ENCODE results near the gene RHAG. TPM values are rescaled to one million over a fixed set of nuclear protein-coding genes. Genes with fewer than 3 reads are reported as not detected.

RHAG gene
- 0.03 TPM for polyA plus RNA-seq (2013, experiment 1 of 2)
- polyA plus RNA-seq (2013, experiment 2 of 2): 0.01 TPM

DNA sequence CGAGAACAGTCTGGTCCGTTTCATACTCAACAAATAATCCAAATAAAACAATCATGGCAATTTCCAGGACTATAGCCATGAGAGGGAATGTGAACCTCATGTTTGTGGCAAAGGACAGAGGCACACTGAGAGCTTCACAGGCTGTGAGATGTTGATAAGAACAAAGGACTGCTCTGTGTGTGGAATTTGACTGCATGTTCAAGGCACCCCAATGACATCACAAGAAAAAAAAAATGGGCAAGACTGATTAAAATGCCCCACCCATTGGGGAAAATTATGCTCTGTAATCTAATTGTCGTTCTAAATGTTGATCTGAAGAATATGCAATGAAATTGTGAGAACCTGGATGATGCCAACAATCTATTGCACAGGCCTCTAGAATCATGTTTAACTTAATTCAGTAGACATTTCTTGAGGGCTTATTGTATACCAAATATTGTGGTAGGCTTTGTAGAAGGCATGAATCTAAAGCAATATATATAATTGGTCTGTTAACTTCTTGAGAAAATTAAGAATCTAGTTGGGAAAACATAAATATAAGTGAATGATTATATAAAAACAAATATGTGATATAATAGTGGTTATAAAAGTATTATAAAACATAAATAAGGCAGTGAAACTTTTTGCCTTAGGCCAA is at the start of gene RHAG:
Gene RHAG, minus strand, starts transcription at position 127 of the 637 bp plus-strand sequence. Its CDS starts 27 bp downstream, at position 100.
- no CpG with 5 or more reads among the region's 3 CpGs for WGBS, 2 donors (ENCODE audit: extremely low coverage in 2 of 2, insufficient read length in 2 of 2, insufficient replicate concordance in 1 of 2)
- Histone ChIP-seq H3K27ac (replicated peaks; ENCODE audit: low read length) (no peak within 1 kb of the TSS), H3K4ac (ENCODE audit: low read length) (no peak within 1 kb of the TSS), H3K4me3 (ENCODE audit: low read length in 2 of 2) (no peak within 1 kb of the TSS), H3K23ac (ENCODE audit: low read depth, low read length, poor library complexity) (no peak within 1 kb of the TSS), H2BK120ac (ENCODE audit: low read depth, low read length) (no peak within 1 kb of the TSS), H3K4me2 (ENCODE audit: insufficient read depth, low read length, poor library complexity, severe bottlenecking) (no peak within 1 kb of the TSS), H3K79me1 (ENCODE audit: low read depth, low read length) (no peaks in the 10 kb centered on the region), H2BK12ac (ENCODE audit: low read length) (no peak within 1 kb of the TSS), H2AFZ (ENCODE audit: low read length) (no peak within 1 kb of the TSS), H3K36me3 (replicated peaks in 1 of 2; ENCODE audit: control insufficient read depth in 2 of 2, insufficient read depth in 2 of 2, low read length in 2 of 2) (no peaks in the 10 kb centered on the region), H3K9ac (ENCODE audit: low read depth, low read length, poor library complexity) (no peak within 1 kb of the TSS), H2BK15ac (ENCODE audit: low read length) (no peak within 1 kb of the TSS), H3K18ac (ENCODE audit: low read length) (no peak within 1 kb of the TSS), H3K9me3 (replicated peaks in 1 of 2; ENCODE audit: control insufficient read depth in 2 of 2, insufficient read depth in 1 of 2, low read depth in 1 of 2, low read length in 2 of 2) (no peaks in the 10 kb centered on the region), H4K8ac (ENCODE audit: low read depth, low read length) (no peak within 1 kb of the TSS), H4K91ac (ENCODE audit: low read depth, low read length, poor library complexity) (no peak within 1 kb of the TSS), H3K14ac (ENCODE audit: low read length) (no peak within 1 kb of the TSS), H2BK5ac (ENCODE audit: low read length) (no peak within 1 kb of the TSS), H3K27me3 (ENCODE audit: control insufficient read depth in 3 of 3, insufficient read depth in 3 of 3, low read depth in 1 of 3, low read length in 3 of 3) (no peaks in the 10 kb centered on the region), H2AK5ac (ENCODE audit: low read depth, low read length) (no peak within 1 kb of the TSS), H3K4me1 (ENCODE audit: control insufficient read depth in 2 of 2, insufficient read depth in 1 of 2, low read depth in 1 of 2, low read length in 2 of 2) (no peaks in the 10 kb centered on the region)
- no peak for DNase-seq (ENCODE audit: low spot score)

DNA sequence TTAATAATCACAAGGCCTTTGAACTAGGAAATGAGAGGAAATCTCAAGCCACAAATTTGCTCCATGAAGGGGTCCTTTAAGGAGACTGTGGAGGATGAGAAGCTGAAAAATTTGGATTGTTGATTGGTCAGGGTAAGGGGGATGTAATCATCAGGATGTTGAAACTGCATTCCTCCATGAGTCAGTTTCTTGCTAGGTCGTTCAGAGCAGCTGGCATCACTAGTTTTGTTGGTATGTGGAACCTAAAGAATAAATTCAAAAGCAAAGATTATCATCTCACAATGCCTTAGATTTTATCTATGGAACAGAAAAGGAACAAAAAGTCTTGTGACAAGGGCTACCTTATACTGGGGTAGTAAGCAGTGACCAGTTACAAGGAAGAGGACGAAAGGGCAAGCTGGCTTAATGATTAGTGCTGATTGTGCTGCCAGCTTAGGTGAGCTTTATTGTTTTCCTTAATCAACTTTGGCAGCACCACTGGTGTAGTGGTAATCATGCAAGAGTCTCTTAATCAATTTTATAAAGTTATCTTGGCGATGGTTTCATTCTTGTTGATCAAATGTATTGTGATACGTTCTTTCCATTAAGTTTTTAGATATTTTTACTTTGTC is 40.1 kb upstream of the RHAG start:
- Histone ChIP-seq H3K4ac (ENCODE audit: low read length) (no peak overlapping the region), H3K23ac (ENCODE audit: low read depth, low read length, poor library complexity) (no peak overlapping the region), H3K9ac (ENCODE audit: low read depth, low read length, poor library complexity) (no peak overlapping the region), H2BK12ac (ENCODE audit: low read length) (no peak overlapping the region), H3K4me3 (ENCODE audit: low read length in 2 of 2) (no peak overlapping the region), H2AFZ (ENCODE audit: low read length) (no peak overlapping the region), H2BK120ac (ENCODE audit: low read depth, low read length) (no peak overlapping the region), H3K27me3 (ENCODE audit: control insufficient read depth in 3 of 3, insufficient read depth in 3 of 3, low read depth in 1 of 3, low read length in 3 of 3) (no peaks in the 10 kb centered on the region), H3K79me1 (ENCODE audit: low read depth, low read length) (no peaks in the 10 kb centered on the region), H2BK5ac (ENCODE audit: low read length) (no peak overlapping the region), H2BK15ac (ENCODE audit: low read length) (no peak overlapping the region), H4K91ac (ENCODE audit: low read depth, low read length, poor library complexity) (no peak overlapping the region), H3K14ac (ENCODE audit: low read length) (no peak overlapping the region), H3K4me2 (ENCODE audit: insufficient read depth, low read length, poor library complexity, severe bottlenecking) (no peak overlapping the region), H4K8ac (ENCODE audit: low read depth, low read length) (no peak overlapping the region), H2AK5ac (ENCODE audit: low read depth, low read length) (no peak overlapping the region), H3K27ac (replicated peaks; ENCODE audit: low read length) (no peak overlapping the region), H3K9me3 (replicated peaks in 1 of 2; ENCODE audit: control insufficient read depth in 2 of 2, insufficient read depth in 1 of 2, low read depth in 1 of 2, low read length in 2 of 2) (no peaks in the 10 kb centered on the region), H3K18ac (ENCODE audit: low read length) (no peak overlapping the region), H3K4me1 (ENCODE audit: control insufficient read depth in 2 of 2, insufficient read depth in 1 of 2, low read depth in 1 of 2, low read length in 2 of 2) (no peaks in the 10 kb centered on the region), H3K36me3 (replicated peaks in 1 of 2; ENCODE audit: control insufficient read depth in 2 of 2, insufficient read depth in 2 of 2, low read length in 2 of 2) (no peaks in the 10 kb centered on the region)
- DNase-seq (ENCODE audit: low spot score): no peak
- no CpG with 5 or more reads among the region's 4 CpGs for WGBS, 2 donors (ENCODE audit: extremely low coverage in 2 of 2, insufficient read length in 2 of 2, insufficient replicate concordance in 1 of 2)

DNA sequence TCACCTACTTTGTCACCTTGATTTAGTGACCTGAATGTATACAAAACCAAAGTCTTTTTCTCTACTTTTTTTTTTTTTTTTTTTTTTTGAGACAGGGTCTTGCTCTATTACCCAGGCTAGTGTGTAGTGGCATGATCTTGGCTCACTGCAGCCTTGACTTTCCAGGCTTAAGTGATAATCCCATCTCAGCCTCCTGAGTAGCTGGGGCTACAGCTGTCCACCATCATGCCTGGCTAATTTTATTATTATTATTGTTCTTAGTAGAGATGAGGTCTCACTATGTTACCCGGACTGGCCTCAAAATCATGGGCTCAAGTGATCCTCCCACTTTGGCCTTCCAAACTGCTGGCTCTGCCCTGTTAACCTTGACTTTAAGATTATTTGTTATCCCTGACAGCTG is 39.2 kb upstream of the RHAG start:
- Histone ChIP-seq H3K36me3 (replicated peaks in 1 of 2; ENCODE audit: control insufficient read depth in 2 of 2, insufficient read depth in 2 of 2, low read length in 2 of 2) (no peaks in the 10 kb centered on the region), H4K91ac (ENCODE audit: low read depth, low read length, poor library complexity) (no peak overlapping the region), H3K4me2 (ENCODE audit: insufficient read depth, low read length, poor library complexity, severe bottlenecking) (no peak overlapping the region), H3K4me1 (ENCODE audit: control insufficient read depth in 2 of 2, insufficient read depth in 1 of 2, low read depth in 1 of 2, low read length in 2 of 2) (no peaks in the 10 kb centered on the region), H3K23ac (ENCODE audit: low read depth, low read length, poor library complexity) (no peak overlapping the region), H3K4me3 (ENCODE audit: low read length in 2 of 2) (no peak overlapping the region), H3K18ac (ENCODE audit: low read length) (no peak overlapping the region), H3K79me1 (ENCODE audit: low read depth, low read length) (no peaks in the 10 kb centered on the region), H3K9me3 (replicated peaks in 1 of 2; ENCODE audit: control insufficient read depth in 2 of 2, insufficient read depth in 1 of 2, low read depth in 1 of 2, low read length in 2 of 2) (no peaks in the 10 kb centered on the region), H3K27ac (replicated peaks; ENCODE audit: low read length) (no peak overlapping the region), H3K4ac (ENCODE audit: low read length) (no peak overlapping the region), H3K27me3 (ENCODE audit: control insufficient read depth in 3 of 3, insufficient read depth in 3 of 3, low read depth in 1 of 3, low read length in 3 of 3) (no peaks in the 10 kb centered on the region), H4K8ac (ENCODE audit: low read depth, low read length) (no peak overlapping the region), H3K14ac (ENCODE audit: low read length) (no peak overlapping the region), H2BK12ac (ENCODE audit: low read length) (no peak overlapping the region), H2BK5ac (ENCODE audit: low read length) (no peak overlapping the region), H2BK120ac (ENCODE audit: low read depth, low read length) (no peak overlapping the region), H2BK15ac (ENCODE audit: low read length) (no peak overlapping the region), H2AK5ac (ENCODE audit: low read depth, low read length) (no peak overlapping the region), H3K9ac (ENCODE audit: low read depth, low read length, poor library complexity) (no peak overlapping the region), H2AFZ (ENCODE audit: low read length) (no peak overlapping the region)
- no peak for DNase-seq (ENCODE audit: low spot score)
- no CpG with 5 or more reads among the region's 1 CpG for WGBS, 2 donors (ENCODE audit: extremely low coverage in 2 of 2, insufficient read length in 2 of 2, insufficient replicate concordance in 1 of 2)

GRCh38 chr6:49668083-49668511 is 31.5 kb upstream of the RHAG start:
- no peak overlapping the region for H2AFZ ChIP-seq (ENCODE audit: low read length)
- no peak for DNase-seq (ENCODE audit: low spot score)
- no peak overlapping the region for H2BK15ac ChIP-seq (ENCODE audit: low read length)

More at GRCh38 chr6:49668083-49668511, 31.5 kb upstream of the RHAG start:
- Histone ChIP-seq H2BK12ac (ENCODE audit: low read length) (no peak overlapping the region), H2BK120ac (ENCODE audit: low read depth, low read length) (no peak overlapping the region), H4K91ac (ENCODE audit: low read depth, low read length, poor library complexity) (no peak overlapping the region), H3K9ac (ENCODE audit: low read depth, low read length, poor library complexity) (no peak overlapping the region), H3K27ac (replicated peaks; ENCODE audit: low read length) (no peak overlapping the region), H3K4me2 (ENCODE audit: insufficient read depth, low read length, poor library complexity, severe bottlenecking) (no peak overlapping the region), H3K4ac (ENCODE audit: low read length) (no peak overlapping the region), H3K4me3 (ENCODE audit: low read length in 2 of 2) (no peak overlapping the region), H3K23ac (ENCODE audit: low read depth, low read length, poor library complexity) (no peak overlapping the region), H3K36me3 (replicated peaks in 1 of 2; ENCODE audit: control insufficient read depth in 2 of 2, insufficient read depth in 2 of 2, low read length in 2 of 2) (no peaks in the 10 kb centered on the region), H2BK5ac (ENCODE audit: low read length) (no peak overlapping the region), H3K79me1 (ENCODE audit: low read depth, low read length) (no peaks in the 10 kb centered on the region), H3K18ac (ENCODE audit: low read length) (no peak overlapping the region), H3K9me3 (replicated peaks in 1 of 2; ENCODE audit: control insufficient read depth in 2 of 2, insufficient read depth in 1 of 2, low read depth in 1 of 2, low read length in 2 of 2) (no peaks in the 10 kb centered on the region), H3K14ac (ENCODE audit: low read length) (no peak overlapping the region), H2AK5ac (ENCODE audit: low read depth, low read length) (no peak overlapping the region), H4K8ac (ENCODE audit: low read depth, low read length) (no peak overlapping the region), H3K27me3 (ENCODE audit: control insufficient read depth in 3 of 3, insufficient read depth in 3 of 3, low read depth in 1 of 3, low read length in 3 of 3) (no peaks in the 10 kb centered on the region), H3K4me1 (ENCODE audit: control insufficient read depth in 2 of 2, insufficient read depth in 1 of 2, low read depth in 1 of 2, low read length in 2 of 2) (peaks cover 0 to 2% of the 10 kb centered on the region in 2 donors)

Measured in neuronal stem cell (in vitro differentiated cells).